Epithelial cell of proximal tubule (primary cell): Measurements from ENCODE around the gene CYP4F12. TPM values are rescaled to one million over a fixed set of nuclear protein-coding genes. Genes with fewer than 3 reads are reported as not detected.

Experiments used
- DNase-seq: peaks from one replicate; pipeline ENCODE4 v3.0.0-alpha.2; 2011; ENCODE audit warnings: low read depth
- H3K4me3 ChIP-seq: 2 replicates; pipeline ENCODE4 v1.5.1; 2011; ENCODE audit warnings: low read depth, mild to moderate bottlenecking, low read length
- total RNA-seq: library from RNA; depleted of rRNA; stranded (reverse); fragments of >200 nt; gene quantifications from 2 replicates; pipeline ENCODE4 v1.2.3, GENCODE V29; 2015
- TF ChIP-seq, protein P1 (sequence below): conservative IDR thresholded peaks from 2 replicates; pipeline ENCODE4 v1.5.1; 2012; ENCODE audit warnings: low read depth, mild to moderate bottlenecking, low read length

The CYP4F12 gene
- total RNA-seq, 1 donor from 2014 or later = not detected

DNA sequence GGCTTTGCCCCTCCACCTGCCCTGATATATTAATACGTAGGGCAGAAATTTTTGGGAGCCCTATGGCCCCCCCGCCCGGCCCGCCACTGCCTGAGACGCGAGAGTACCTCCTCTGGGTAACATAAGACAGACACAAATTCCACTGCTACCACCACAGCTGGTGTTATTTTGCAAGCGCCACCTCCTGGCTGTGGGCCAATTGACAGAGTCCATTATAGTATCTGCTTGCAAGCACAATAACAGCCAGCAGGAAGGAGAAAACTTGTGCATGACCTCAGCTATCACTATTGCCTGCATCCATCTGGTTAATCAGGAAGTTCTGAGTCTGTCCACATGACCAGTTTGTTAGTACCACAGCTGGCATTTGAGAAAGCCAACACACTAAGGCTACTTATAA, 29.6 kb downstream of the CYP4F12 start:
- TF ChIP-seq, protein P1, sequence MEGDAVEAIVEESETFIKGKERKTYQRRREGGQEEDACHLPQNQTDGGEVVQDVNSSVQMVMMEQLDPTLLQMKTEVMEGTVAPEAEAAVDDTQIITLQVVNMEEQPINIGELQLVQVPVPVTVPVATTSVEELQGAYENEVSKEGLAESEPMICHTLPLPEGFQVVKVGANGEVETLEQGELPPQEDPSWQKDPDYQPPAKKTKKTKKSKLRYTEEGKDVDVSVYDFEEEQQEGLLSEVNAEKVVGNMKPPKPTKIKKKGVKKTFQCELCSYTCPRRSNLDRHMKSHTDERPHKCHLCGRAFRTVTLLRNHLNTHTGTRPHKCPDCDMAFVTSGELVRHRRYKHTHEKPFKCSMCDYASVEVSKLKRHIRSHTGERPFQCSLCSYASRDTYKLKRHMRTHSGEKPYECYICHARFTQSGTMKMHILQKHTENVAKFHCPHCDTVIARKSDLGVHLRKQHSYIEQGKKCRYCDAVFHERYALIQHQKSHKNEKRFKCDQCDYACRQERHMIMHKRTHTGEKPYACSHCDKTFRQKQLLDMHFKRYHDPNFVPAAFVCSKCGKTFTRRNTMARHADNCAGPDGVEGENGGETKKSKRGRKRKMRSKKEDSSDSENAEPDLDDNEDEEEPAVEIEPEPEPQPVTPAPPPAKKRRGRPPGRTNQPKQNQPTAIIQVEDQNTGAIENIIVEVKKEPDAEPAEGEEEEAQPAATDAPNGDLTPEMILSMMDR = no peak
- no peak for DNase-seq

DNA sequence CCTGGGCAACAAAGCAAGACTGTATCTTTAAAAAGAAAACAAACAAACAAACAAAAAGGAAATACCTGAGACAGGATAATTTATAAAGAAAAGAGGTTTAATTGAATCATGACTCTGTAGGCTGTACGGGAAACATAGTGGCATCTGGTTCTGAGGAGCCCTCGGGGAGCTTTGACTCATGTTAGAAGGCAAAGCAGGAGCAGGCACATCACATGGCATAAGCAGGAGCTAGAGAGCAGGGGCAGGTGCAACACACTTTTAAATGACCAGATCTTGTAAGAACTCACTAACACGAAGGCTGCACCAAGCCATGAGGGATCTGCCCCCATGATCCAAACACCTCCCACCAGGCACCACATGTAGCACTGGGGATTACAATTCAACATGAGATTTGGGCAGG, 41.8 kb downstream of the CYP4F12 start:
- DNase-seq = no peak
- H3K4me3 ChIP-seq = no peak overlapping the region
- TF ChIP-seq, protein P1 = no peak

More for the DNA sequence above, 29.6 kb downstream of the CYP4F12 start:
- H3K4me3 ChIP-seq = no peak overlapping the region

DNA sequence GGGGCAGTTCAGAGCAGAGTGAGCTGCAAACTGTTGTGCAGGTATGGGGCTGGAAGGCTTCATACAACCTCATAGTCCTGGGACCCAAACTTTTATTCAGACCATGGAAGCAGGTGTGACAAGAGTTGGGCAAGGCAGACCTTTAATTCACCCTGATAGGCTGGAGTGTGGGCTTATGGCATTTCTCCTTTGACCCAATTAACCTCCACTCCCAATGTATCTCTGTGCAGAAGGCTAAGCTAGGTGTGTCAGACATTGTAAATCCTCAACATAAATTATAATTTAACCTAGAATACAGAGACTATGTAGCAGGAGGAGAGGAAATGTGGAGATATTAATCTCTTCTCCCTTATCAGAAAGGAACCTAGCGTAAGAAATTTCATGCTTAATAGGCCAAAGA, 42.8 kb downstream of the CYP4F12 start:
- no peak overlapping the region for H3K4me3 ChIP-seq
- TF ChIP-seq, protein P1 = no peak
- no peak for DNase-seq

DNA sequence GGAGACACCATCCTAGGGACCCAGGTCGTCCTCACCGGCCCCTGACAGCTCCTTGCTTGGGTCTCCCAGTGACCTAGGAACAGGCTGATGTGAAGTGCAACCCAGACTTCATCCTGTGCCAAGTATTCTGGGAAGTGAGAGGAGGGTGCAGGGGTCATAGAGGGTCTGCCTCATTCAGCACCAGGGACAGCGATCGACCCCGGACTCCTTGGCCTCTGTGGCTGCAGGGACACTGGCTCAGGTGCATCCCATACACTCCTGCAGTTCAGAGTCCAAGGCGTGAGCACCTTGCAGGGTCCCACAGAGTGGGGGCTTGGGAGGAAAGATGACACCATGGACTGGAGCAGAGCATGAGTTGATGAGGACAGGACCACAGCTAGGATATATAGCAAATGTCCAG, 44.9 kb downstream of the CYP4F12 start:
- no peak overlapping the region for H3K4me3 ChIP-seq
- TF ChIP-seq, protein P1 = no peak
- no peak for DNase-seq

DNA sequence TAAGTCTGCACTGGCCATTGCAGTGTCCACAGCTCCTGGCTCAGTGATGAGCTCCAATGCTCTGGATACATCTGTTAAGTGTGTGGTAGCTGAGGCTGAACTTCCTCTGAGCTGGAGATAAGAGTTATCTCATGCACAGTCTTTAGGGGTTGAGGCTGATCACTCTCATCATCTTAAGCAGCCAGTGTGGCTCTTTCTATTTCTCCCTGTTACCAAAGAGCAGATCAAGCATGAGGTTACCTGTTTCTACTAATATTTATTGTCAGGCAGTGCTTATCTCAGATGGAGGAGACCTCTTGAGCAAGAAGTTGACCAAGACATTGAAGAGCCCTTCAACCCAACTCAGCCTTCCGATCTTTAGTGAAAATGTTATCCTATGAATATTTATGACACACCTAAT, 48.4 kb downstream of the CYP4F12 start:
- TF ChIP-seq, protein P1 = no peak
- no peak overlapping the region for H3K4me3 ChIP-seq
- no peak for DNase-seq

DNA sequence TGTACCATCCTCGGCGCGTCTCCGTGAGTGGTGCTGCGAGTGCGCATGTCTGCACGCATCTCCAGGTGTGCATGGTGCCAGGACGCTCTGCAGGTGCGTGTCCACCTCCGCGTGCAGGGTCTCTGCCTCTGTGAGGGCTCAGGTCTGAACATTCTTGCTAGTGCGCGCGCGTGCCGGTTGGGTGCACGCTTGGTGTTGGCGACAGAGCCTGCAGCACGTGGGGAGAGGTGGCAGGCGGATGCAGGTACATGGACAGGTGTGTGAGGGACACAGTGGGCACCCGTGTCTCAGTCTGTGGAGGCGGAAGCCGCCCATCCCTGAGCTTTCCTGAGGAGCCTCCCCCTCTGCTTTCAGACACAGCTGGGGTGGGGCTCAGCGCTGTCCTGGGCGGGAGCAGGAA, 50.1 kb downstream of the CYP4F12 start:
- no peak for DNase-seq
- H3K4me3 ChIP-seq = no peak overlapping the region
- TF ChIP-seq, protein P1 = no peak

DNA sequence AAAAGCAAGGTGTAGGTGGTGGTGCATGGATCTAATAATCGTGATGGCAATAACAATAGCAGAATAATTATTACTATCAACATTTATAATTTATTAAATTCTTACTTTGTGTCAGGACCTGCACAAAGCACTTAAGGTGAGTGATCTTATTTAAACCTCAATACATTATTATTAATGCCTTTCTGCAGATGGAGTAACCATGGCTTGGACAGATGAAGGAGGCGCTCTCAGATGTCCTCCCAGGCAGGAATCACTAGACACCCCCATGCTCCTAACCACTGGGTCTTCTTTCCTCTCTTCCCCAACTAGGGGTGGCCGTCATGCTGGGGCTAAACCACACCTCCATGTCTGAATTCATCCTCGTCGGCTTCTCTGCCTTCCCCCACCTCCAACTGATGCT, 54.8 kb downstream of the CYP4F12 start, which contains the start of gene OR10H2:
TSS of gene OR10H2 (plus strand) at position 301 of the 400 bp plus-strand sequence. CDS start at position 321, 20 bp downstream.
- TF ChIP-seq, protein P1 = no peak
- DNase-seq = no peak
- no peak within 1 kb of the TSS for H3K4me3 ChIP-seq
